H9 (cell line): ENCODE measurements around the gene CLTCL1. TPM values are rescaled to one million over a fixed set of nuclear protein-coding genes. Genes with fewer than 3 reads are reported as not detected.
A peak's percentile ranks its signal among the peaks of the same experiment; 100 is the strongest.

Experiments used
- DNase-seq: peaks from one replicate; pipeline ENCODE4 v3.0.0-alpha.2; 2017
- H2AFZ ChIP-seq: one replicate; pipeline ENCODE4 v1.6.1; 2013; ENCODE audit warnings: mild to moderate bottlenecking, low read length, control low read depth, moderate library complexity
- H2AK5ac ChIP-seq: 2 replicates; pipeline ENCODE4 v1.6.1; 2013; ENCODE audit warnings: low read length, control low read depth, mixed read lengths; ENCODE audit not compliant: insufficient read length
- H2BK120ac ChIP-seq: one replicate; pipeline ENCODE4 v1.6.1; 2013; ENCODE audit warnings: low read depth, mild to moderate bottlenecking, low read length, control low read depth, inconsistent platforms; ENCODE audit not compliant: poor library complexity, severe bottlenecking
- H2BK12ac ChIP-seq: 2 replicates; pipeline ENCODE4 v1.6.1; 2013; ENCODE audit warnings: low read length, control low read depth, mixed read lengths, low read depth; ENCODE audit not compliant: insufficient read length
- H2BK15ac ChIP-seq: 2 replicates; pipeline ENCODE4 v1.6.1; 2013; ENCODE audit warnings: low read depth, low read length, control low read depth
- H2BK20ac ChIP-seq: one replicate; pipeline ENCODE4 v1.6.1; 2013; ENCODE audit warnings: low read depth, mild to moderate bottlenecking, low read length, control low read depth, inconsistent platforms; ENCODE audit not compliant: poor library complexity, severe bottlenecking
- H2BK5ac ChIP-seq: 2 replicates; pipeline ENCODE4 v1.6.1; 2013; ENCODE audit warnings: low read length, control low read depth, mixed read lengths; ENCODE audit not compliant: insufficient read length
- H3K14ac ChIP-seq: 2 replicates; pipeline ENCODE4 v1.6.1; 2013; ENCODE audit warnings: low read length, control low read depth; ENCODE audit not compliant: insufficient read depth
- H3K18ac ChIP-seq: 2 replicates; pipeline ENCODE4 v1.6.1; 2013; ENCODE audit warnings: low read depth, mild to moderate bottlenecking, mixed read lengths, low read length, control low read depth; ENCODE audit not compliant: insufficient read length
- H3K23ac ChIP-seq: 2 replicates; pipeline ENCODE4 v1.6.1; 2013; ENCODE audit warnings: low read length, control low read depth, mixed read lengths, low read depth; ENCODE audit not compliant: insufficient read length
- H3K23me2 ChIP-seq: 2 replicates; pipeline ENCODE4 v1.6.1; 2013; ENCODE audit warnings: low read depth, mild to moderate bottlenecking, mixed read lengths, low read length, control low read depth; ENCODE audit not compliant: insufficient read length, poor library complexity, severe bottlenecking
- H3K27ac ChIP-seq: 2 replicates; pipeline ENCODE4 v1.5.1; 2013; ENCODE audit warnings: low read length, control low read depth, mixed read lengths, low read depth; ENCODE audit not compliant: insufficient read length
- H3K27me3 ChIP-seq: 2 replicates; pipeline ENCODE4 v1.6.1; 2013; ENCODE audit warnings: low read length, control low read depth, inconsistent platforms; ENCODE audit not compliant: insufficient read depth
- H3K4ac ChIP-seq: 2 replicates; pipeline ENCODE4 v1.6.1; 2013; ENCODE audit warnings: low read depth, mild to moderate bottlenecking, control low read depth, inconsistent platforms, low read length, moderate library complexity
- H3K4me1 ChIP-seq: 2 replicates; pipeline ENCODE4 v1.6.1; 2013; ENCODE audit warnings: low read length, control low read depth, inconsistent platforms; ENCODE audit not compliant: insufficient read depth
- H3K4me2 ChIP-seq: 2 replicates; pipeline ENCODE4 v1.6.1; 2013; ENCODE audit warnings: low read length, control low read depth, mixed read lengths; ENCODE audit not compliant: insufficient read length, insufficient read depth
- H3K56ac ChIP-seq: 2 replicates; pipeline ENCODE4 v1.6.1; 2013; ENCODE audit warnings: low read depth, mild to moderate bottlenecking, mixed read lengths, low read length, control low read depth; ENCODE audit not compliant: insufficient read length
- H3K79me1 ChIP-seq: 2 replicates; pipeline ENCODE4 v1.6.1; 2013; ENCODE audit warnings: low read depth, mild to moderate bottlenecking, moderate library complexity, low read length, control low read depth, inconsistent platforms; ENCODE audit not compliant: insufficient read depth, poor library complexity, severe bottlenecking
- H3K79me2 ChIP-seq: 2 replicates; pipeline ENCODE4 v1.6.1; 2013; ENCODE audit warnings: low read length, control low read depth, inconsistent platforms; ENCODE audit not compliant: insufficient read depth
- H3K9ac ChIP-seq: 2 replicates; pipeline ENCODE4 v1.6.1; 2013; ENCODE audit warnings: low read length, control low read depth, mixed read lengths; ENCODE audit not compliant: insufficient read length; ENCODE audit errors: extremely low read depth
- H3K9me3 ChIP-seq: one replicate; pipeline ENCODE4 v1.6.1; 2013; ENCODE audit warnings: low read depth, low read length, inconsistent platforms; ENCODE audit not compliant: control insufficient read depth
- H3T11ph ChIP-seq: one replicate; pipeline ENCODE4 v1.6.1; 2013; ENCODE audit warnings: mild to moderate bottlenecking, low read length, control low read depth, inconsistent platforms
- H4K20me1 ChIP-seq: one replicate; pipeline ENCODE4 v1.6.1; 2013; ENCODE audit not compliant: control insufficient read depth, insufficient read length, insufficient read depth
- H4K5ac ChIP-seq: 2 replicates; pipeline ENCODE4 v1.6.1; 2013; ENCODE audit warnings: low read depth, mild to moderate bottlenecking, mixed read lengths, low read length, control low read depth; ENCODE audit not compliant: insufficient read length
- H4K8ac ChIP-seq: replicated peaks from 2 replicates; pipeline ENCODE4 v1.6.1; 2013; ENCODE audit warnings: low read length, control low read depth, mixed read lengths, low read depth; ENCODE audit not compliant: insufficient read length
- H4K91ac ChIP-seq: 2 replicates; pipeline ENCODE4 v1.6.1; 2013; ENCODE audit warnings: low read depth, mild to moderate bottlenecking, moderate library complexity, mixed read lengths, low read length, control low read depth; ENCODE audit not compliant: insufficient read length
- H3K27ac Mint-ChIP-seq, 3 experiments: 2 replicates in 2 of 3; 3 replicates in 1 of 3; pipeline ENCODE4 v1.8.0; 2020 to 2021; ENCODE audit warnings: mixed read lengths in 3 of 3, mild to moderate bottlenecking in 1 of 3, moderate library complexity in 1 of 3
- H3K27me3 Mint-ChIP-seq: 2 replicates; pipeline ENCODE4 v1.8.0; 2021; ENCODE audit warnings: low read depth, mild to moderate bottlenecking, moderate library complexity, mixed read lengths
- H3K36me3 Mint-ChIP-seq, 3 experiments: 2 replicates in 2 of 3; 3 replicates in 1 of 3; pipeline ENCODE4 v1.8.0; 2020 to 2021; ENCODE audit warnings: low read depth in 3 of 3, mixed read lengths in 3 of 3; ENCODE audit not compliant: insufficient read depth in 1 of 3
- H3K4me1 Mint-ChIP-seq, 2 experiments: 2 replicates each; pipeline ENCODE4 v1.8.0; 2020; ENCODE audit warnings: mixed read lengths in 2 of 2
- H3K4me3 Mint-ChIP-seq, 2 experiments: 2 replicates in 1 of 2; 3 replicates in 1 of 2; pipeline ENCODE4 v1.8.0; 2020 to 2021; ENCODE audit warnings: mild to moderate bottlenecking in 2 of 2, mixed read lengths in 2 of 2, moderate library complexity in 1 of 2
- H3K9me3 Mint-ChIP-seq, 2 experiments: 2 replicates in 1 of 2; 3 replicates in 1 of 2; pipeline ENCODE4 v1.8.0; 2020; ENCODE audit warnings: mild to moderate bottlenecking in 2 of 2, mixed read lengths in 2 of 2, moderate library complexity in 1 of 2
- WGBS: extraction: QIAGEN DNeasy Blood & Tissue Kit; methylation state at CpG from one replicate; pipeline ENCODE4 v1.1.7; 2013; ENCODE audit warnings: missing lambda C conversion rate, low lambda C conversion rate, mixed read lengths; ENCODE audit not compliant: insufficient read length; ENCODE audit errors: extremely low coverage; 5-methylcytosine and 5-hydroxymethylcytosine counted together
- total RNA-seq: library from RNA; stranded (reverse); gene quantifications from 2 replicates; pipeline ENCODE4 v1.2.1, GENCODE V29; 2021
- TF ChIP-seq, protein P1 (sequence below): fragments of 200-600 bp; sonication (generic); conservative IDR thresholded peaks from 3 replicates; pipeline ENCODE4 v1.8.0; 2021; ENCODE audit warnings: antibody characterized with exemption, mild to moderate bottlenecking

CLTCL1 gene
- total RNA-seq, 1 experiment from 2014 or later, result 11.1 TPM

GRCh38 chr22:19175602-19176174 is 115.8 kb downstream of the CLTCL1 start:
- no peaks in the 10 kb centered on the region for H3K9me3 Mint-ChIP-seq
- TF ChIP-seq, protein P1, sequence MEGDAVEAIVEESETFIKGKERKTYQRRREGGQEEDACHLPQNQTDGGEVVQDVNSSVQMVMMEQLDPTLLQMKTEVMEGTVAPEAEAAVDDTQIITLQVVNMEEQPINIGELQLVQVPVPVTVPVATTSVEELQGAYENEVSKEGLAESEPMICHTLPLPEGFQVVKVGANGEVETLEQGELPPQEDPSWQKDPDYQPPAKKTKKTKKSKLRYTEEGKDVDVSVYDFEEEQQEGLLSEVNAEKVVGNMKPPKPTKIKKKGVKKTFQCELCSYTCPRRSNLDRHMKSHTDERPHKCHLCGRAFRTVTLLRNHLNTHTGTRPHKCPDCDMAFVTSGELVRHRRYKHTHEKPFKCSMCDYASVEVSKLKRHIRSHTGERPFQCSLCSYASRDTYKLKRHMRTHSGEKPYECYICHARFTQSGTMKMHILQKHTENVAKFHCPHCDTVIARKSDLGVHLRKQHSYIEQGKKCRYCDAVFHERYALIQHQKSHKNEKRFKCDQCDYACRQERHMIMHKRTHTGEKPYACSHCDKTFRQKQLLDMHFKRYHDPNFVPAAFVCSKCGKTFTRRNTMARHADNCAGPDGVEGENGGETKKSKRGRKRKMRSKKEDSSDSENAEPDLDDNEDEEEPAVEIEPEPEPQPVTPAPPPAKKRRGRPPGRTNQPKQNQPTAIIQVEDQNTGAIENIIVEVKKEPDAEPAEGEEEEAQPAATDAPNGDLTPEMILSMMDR, result no peak
- no peak overlapping the region for H3K27ac ChIP-seq
- no peak overlapping the region for H2BK5ac ChIP-seq
- no peaks in the 10 kb centered on the region for H3K9me3 ChIP-seq
- no peak overlapping the region for H4K5ac ChIP-seq
- no peaks in the 10 kb centered on the region for H3K27me3 ChIP-seq
- H4K8ac ChIP-seq, result no peak overlapping the region
- H2AFZ ChIP-seq, result no peak overlapping the region
- no peak overlapping the region for H3K18ac ChIP-seq
- H3K4ac ChIP-seq, result no peak overlapping the region; the same call in 1 of the 2 replicates
- H3K14ac ChIP-seq, result no peak overlapping the region
- H2AK5ac ChIP-seq, result no peak overlapping the region
- peak overlapping the region; percentile 48 to 86 (median 68); a peak in 3 of 7 replicates for H3K27ac Mint-ChIP-seq
- peaks cover 19% of the 10 kb centered on the region for H3K23me2 ChIP-seq
- no peak for DNase-seq
- H3K4me2 ChIP-seq, result no peak overlapping the region
- peaks cover 6% of the 10 kb centered on the region for H3K79me1 ChIP-seq
- no peak overlapping the region for H2BK20ac ChIP-seq
- H3K79me2 ChIP-seq, result peaks cover 10% of the 10 kb centered on the region; the same call in 1 of the 2 replicates
- H2BK120ac ChIP-seq, result no peak overlapping the region
- peaks cover 8% of the 10 kb centered on the region for H3K27me3 Mint-ChIP-seq
- H3T11ph ChIP-seq, result no peak overlapping the region
- no peak overlapping the region for H2BK12ac ChIP-seq
- no CpG with 5 or more reads among the region's 21 CpGs for WGBS
- H3K4me1 Mint-ChIP-seq, result peaks cover 42 to 48% of the 10 kb centered on the region in 2 experiments
- H3K36me3 Mint-ChIP-seq, result peaks cover 0 to 22% (median 15%) of the 10 kb centered on the region in 3 experiments; a peak in 5 of 7 replicates
- no peak overlapping the region for H2BK15ac ChIP-seq
- H4K20me1 ChIP-seq, result peaks cover 2% of the 10 kb centered on the region
- peak overlapping the region in 1 of 2 experiments; percentile 53; a peak in 3 of 5 replicates for H3K4me3 Mint-ChIP-seq
- no peak overlapping the region for H3K9ac ChIP-seq
- no peak overlapping the region for H4K91ac ChIP-seq
- peaks cover 3% of the 10 kb centered on the region; the same call in 1 of the 2 replicates for H3K4me1 ChIP-seq
- no peak overlapping the region for H3K56ac ChIP-seq
- H3K23ac ChIP-seq, result no peak overlapping the region
